Vagina (tissue), 2 donors: ENCODE results near the gene CAMKMT.

Experiments
- POLR2A ChIP-seq, 2 donors: fragments of 450-650 bp; IDR thresholded peaks; one replicate each; pipeline ENCODE4 v1.6.1; 2017; ENCODE audit warnings: antibody characterized with exemption in 2 of 2, mild to moderate bottlenecking in 2 of 2, moderate library complexity in 2 of 2
- POLR2AphosphoS5 ChIP-seq, 2 donors: sonication (generic); formaldehyde crosslinking; IDR thresholded peaks; one replicate each; pipeline ENCODE4 v1.9.0; 2017; ENCODE audit warnings: antibody characterized with exemption in 2 of 2, mild to moderate bottlenecking in 2 of 2, low read depth in 1 of 2; ENCODE audit not compliant: insufficient read depth in 1 of 2
- TF ChIP-seq, protein P1 (sequence below), 3 experiments: fragments of 450-650 bp in 2 of 3; fragments of 200-600 bp in 1 of 3; sonication (generic) in 1 of 3; IDR thresholded peaks; one replicate each; pipeline ENCODE4 v1.5.1; 2017 to 2019; ENCODE audit warnings: antibody characterized with exemption in 3 of 3, mild to moderate bottlenecking in 2 of 3, moderate library complexity in 2 of 3

DNA sequence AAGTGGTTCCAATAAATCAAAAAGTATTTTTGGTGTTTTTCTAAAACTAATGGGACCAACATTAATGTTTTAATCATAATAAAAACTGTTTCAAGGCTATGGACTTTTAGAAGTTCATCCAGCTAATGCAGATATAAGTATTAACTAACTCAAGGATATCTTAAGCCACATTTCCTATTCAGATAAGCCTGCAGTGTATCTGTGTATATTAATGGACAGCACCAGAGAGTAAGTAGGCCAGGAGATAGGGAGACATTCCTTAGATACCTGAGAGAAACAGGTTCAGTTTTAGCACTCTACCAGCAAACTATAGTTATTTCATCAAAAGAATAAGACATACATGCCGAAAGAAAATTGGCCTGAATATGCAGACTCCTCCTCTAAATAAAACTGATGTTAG lies 27.8 kb upstream of the CAMKMT start:
- TF ChIP-seq POLR2A (IDR thresholded peaks at IDR 0.05) (no peak), POLR2AphosphoS5 (IDR thresholded peaks at IDR 0.05; ENCODE audit: insufficient read depth in 1 of 2, low read depth in 1 of 2) (no peak)
- TF ChIP-seq, protein P1, sequence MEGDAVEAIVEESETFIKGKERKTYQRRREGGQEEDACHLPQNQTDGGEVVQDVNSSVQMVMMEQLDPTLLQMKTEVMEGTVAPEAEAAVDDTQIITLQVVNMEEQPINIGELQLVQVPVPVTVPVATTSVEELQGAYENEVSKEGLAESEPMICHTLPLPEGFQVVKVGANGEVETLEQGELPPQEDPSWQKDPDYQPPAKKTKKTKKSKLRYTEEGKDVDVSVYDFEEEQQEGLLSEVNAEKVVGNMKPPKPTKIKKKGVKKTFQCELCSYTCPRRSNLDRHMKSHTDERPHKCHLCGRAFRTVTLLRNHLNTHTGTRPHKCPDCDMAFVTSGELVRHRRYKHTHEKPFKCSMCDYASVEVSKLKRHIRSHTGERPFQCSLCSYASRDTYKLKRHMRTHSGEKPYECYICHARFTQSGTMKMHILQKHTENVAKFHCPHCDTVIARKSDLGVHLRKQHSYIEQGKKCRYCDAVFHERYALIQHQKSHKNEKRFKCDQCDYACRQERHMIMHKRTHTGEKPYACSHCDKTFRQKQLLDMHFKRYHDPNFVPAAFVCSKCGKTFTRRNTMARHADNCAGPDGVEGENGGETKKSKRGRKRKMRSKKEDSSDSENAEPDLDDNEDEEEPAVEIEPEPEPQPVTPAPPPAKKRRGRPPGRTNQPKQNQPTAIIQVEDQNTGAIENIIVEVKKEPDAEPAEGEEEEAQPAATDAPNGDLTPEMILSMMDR (IDR thresholded peaks at IDR 0.05) = no peak
